22Rv1 (cell line): ENCODE measurements around the gene CDKN2D.

Experiments used
- H3K27ac ChIP-seq: fragments of 450-650 bp; 2 replicates; pipeline ENCODE4 v1.5.1; 2017
- ZFX ChIP-seq: fragments of 450-650 bp; IDR thresholded peaks from 2 replicates; pipeline ENCODE4 v1.6.1; 2017; ENCODE audit warnings: antibody characterized with exemption, borderline replicate concordance
- TF ChIP-seq, protein P1 (sequence below): fragments of 450-650 bp; IDR thresholded peaks from 2 replicates; pipeline ENCODE4 v1.5.1; 2017; ENCODE audit warnings: mild to moderate bottlenecking

The CDKN2D gene

DNA sequence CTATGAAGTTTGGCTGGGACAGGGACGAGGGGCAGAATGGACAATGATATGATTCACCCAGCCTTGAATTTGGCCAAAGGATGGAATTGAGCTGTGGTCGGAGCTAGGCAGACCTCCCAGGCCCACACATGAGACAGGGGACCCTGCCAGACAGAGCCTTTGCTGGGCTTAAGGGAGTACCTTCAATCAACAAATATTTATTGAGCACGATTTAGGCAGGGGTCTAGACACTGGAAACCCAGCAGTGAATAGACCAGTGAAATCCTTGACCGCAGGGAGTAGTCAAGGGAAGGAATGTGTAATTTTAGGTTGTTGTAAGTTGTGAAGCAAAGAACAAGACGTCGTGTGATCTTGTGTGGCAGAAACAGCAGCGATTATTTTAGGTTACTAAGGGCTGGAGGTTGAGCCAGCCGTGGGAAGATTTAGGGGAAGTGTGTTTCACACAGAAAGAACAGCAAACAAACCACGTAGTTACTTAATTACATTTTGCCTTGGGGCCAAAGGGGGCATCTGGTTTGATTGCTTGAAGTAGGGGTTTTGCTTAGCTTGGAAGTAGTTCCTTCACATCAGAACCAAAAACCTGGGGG, 35.2 kb upstream of the CDKN2D start:
- peak overlapping the region; percentile 65 for H3K27ac ChIP-seq
- TF ChIP-seq, protein P1, sequence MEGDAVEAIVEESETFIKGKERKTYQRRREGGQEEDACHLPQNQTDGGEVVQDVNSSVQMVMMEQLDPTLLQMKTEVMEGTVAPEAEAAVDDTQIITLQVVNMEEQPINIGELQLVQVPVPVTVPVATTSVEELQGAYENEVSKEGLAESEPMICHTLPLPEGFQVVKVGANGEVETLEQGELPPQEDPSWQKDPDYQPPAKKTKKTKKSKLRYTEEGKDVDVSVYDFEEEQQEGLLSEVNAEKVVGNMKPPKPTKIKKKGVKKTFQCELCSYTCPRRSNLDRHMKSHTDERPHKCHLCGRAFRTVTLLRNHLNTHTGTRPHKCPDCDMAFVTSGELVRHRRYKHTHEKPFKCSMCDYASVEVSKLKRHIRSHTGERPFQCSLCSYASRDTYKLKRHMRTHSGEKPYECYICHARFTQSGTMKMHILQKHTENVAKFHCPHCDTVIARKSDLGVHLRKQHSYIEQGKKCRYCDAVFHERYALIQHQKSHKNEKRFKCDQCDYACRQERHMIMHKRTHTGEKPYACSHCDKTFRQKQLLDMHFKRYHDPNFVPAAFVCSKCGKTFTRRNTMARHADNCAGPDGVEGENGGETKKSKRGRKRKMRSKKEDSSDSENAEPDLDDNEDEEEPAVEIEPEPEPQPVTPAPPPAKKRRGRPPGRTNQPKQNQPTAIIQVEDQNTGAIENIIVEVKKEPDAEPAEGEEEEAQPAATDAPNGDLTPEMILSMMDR = no peak
- TF ChIP-seq ZFX = no peak

DNA sequence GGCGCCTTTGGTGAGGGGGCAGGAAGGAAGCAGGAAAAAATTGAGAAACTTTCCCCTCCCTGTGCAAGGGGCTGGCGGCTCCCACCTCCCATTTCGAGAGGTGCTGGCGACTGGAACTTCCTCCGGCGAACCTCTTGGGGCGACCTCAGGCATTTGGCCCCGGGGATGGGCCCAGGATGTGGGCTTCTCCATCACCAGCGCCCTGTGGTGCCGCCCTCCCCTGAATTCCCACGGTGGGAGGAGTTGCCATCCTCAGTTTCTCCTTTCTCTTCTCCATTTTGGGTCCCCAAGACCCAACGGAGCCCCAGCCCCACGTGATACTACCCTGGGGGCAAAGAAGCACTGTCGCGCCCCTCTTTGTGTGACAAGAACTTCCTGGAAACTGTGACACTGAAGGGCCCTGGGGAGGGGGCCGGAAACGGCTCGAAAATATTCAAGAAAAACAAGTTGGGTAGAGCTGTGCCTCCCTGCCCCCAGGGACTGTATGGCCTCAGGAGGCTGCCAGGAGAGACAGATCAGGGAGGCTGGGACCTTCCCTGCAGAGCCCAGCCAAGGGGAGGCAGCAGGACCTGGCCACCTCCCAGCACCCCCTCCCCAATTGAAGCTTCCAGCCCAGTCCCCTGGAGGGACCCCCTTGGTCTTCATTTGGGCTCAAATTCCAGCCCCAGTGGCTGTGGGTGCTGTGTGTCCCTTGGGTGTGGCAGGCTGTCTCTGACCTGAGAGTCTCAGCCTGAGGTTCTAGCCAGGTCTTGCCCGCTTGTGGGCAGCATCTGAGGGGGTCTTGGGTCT, 34.5 kb upstream of the CDKN2D start:
- H3K27ac ChIP-seq = peak overlapping the region; percentile 65
- TF ChIP-seq, protein P1 = no peak
- no peak for TF ChIP-seq ZFX

DNA sequence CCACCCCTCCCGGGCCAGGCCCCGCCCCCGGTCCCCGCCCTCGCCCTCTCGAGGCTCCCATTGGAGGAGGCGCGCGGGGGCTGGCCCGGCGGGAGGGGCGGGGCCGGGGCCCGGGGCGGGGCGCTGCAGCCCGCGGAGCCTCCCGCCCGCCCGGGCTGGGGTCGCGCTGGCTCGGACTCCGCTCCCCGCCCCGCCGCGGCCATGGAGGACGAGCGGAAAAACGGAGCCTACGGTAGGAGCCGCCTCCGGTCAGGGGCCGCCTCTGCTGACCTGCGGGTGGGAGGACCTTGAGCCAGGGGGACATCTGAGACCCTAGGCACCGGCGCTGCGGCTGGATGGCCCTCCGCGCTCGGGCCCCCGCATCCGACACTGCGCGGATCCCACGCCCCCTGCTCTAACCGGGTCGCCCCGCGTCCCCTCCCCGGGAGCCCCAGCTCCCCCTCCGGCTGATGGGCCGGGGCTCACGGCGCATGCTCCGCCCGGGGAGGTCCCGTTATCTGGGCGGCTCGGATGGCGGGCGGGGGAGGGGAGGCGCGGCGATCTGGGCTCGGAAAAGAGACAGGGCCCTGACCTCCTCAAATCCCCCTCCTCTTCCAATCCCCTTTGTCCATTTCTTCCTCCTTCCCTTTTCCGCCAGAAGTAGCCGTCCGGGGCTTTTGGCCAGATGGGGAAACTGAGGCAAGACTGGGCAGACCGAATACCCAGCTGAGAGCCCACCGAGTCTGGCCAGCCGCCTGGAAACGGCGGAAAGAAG, 33.7 kb upstream of the CDKN2D start:
- H3K27ac ChIP-seq = peak overlapping the region; percentile 65; the same call in 1 of the 2 replicates
- TF ChIP-seq ZFX = no peak
- TF ChIP-seq, protein P1 = no peak

DNA sequence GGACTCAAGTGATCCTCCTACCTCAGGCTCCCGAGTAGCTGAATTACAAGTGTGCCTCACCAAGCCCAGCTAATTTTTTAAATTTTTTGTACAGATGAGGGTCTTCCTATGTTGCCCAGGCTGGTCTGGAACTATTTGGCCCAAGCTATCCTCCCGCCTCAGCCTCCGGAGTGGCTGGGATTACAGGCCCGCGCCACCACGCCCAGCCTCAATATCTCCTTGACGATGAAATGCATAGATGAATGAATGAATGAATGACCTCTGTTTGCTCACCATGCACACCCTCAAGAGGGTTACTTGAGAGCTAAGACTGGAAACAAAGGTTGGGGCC, 33.2 kb upstream of the CDKN2D start:
- TF ChIP-seq, protein P1 = no peak
- TF ChIP-seq ZFX = no peak
- H3K27ac ChIP-seq = no peak overlapping the region

DNA sequence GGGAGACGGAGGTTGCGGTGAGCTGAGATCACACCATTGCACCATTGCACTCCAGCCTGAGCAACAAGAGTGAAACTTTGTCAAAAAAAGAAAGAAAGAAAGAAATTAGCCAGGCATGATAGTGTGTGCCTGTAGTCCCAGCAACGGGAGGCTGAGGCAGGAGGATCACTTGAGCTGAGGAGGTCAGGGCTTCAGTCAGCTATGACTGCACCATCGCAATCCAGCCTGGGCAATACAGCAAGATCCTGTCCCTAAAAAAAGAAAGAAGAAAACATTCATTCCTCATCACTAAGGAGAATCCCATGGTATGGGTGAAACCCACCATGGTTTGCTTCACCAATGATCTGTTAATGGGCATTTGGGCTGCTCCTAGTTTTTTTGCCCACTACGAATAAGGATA, 31.4 kb upstream of the CDKN2D start:
- no peak overlapping the region for H3K27ac ChIP-seq
- TF ChIP-seq ZFX = no peak
- TF ChIP-seq, protein P1 = no peak

DNA sequence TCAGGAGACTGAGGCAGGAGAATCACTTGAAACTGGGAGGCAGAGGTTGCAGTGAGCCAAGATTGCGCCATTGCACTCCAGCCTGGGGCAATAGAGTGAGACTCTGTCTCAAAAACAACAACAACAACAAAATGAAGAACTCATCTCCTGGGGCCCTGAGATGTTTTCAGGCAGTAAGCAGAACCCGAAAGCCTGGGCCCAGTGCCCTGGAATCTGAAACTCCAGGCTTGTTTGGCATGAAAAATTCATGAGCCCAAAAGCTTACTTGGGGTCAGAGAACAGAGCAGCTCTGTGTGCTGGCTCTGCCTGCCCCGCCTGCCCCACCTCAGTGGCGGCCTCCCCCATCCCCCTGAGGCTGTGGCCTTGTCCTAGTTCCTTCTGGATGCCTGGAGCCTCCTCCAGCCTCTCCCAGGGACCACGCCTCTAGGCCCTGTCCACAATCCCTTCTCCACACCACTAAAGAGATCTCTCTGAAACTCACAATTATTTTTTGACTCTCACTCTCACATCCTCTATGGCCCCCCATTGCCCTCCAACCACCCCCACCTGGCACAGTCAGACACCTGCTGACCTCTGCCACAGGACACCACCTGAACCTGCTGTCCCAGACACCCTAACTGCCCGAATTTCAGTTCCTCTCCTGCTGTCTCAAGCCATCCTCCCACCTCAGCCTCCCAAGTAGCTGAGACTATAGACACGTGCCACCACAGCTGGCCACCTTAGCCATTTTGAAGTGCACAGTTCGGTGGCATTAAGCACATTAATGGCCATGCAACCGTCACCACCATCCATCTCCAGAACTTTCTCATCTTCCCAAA, 25.2 kb upstream of the CDKN2D start:
- H3K27ac ChIP-seq = no peak overlapping the region
- TF ChIP-seq, protein P1 = no peak
- TF ChIP-seq ZFX = no peak
